ENCODE results near the gene LMX1A.

DNA sequence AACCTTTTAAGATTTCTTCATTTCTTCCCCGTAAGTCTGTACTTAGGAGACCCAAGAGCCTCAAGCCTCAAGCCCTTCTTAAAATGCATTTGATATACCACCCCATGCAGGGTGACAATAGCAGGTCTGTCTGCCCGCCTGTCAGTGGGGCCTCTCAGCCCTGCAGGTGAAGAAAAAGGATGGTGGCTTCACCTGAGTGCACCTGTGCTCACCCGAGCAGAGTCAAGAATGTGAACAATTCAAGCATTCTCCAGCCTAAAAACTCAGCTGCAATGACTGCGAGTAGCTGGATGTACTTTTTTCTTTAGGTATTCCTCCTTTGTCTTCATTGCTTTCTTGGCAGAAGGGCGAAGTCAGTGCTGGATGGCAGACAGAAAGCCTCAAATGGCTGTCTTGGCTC lies 203.3 kb downstream of the LMX1A start:
- TF ChIP-seq, protein P1, sequence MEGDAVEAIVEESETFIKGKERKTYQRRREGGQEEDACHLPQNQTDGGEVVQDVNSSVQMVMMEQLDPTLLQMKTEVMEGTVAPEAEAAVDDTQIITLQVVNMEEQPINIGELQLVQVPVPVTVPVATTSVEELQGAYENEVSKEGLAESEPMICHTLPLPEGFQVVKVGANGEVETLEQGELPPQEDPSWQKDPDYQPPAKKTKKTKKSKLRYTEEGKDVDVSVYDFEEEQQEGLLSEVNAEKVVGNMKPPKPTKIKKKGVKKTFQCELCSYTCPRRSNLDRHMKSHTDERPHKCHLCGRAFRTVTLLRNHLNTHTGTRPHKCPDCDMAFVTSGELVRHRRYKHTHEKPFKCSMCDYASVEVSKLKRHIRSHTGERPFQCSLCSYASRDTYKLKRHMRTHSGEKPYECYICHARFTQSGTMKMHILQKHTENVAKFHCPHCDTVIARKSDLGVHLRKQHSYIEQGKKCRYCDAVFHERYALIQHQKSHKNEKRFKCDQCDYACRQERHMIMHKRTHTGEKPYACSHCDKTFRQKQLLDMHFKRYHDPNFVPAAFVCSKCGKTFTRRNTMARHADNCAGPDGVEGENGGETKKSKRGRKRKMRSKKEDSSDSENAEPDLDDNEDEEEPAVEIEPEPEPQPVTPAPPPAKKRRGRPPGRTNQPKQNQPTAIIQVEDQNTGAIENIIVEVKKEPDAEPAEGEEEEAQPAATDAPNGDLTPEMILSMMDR (IDR thresholded peaks at IDR 0.05) = no peak
- TF ChIP-seq POLR2A (IDR thresholded peaks at IDR 0.05) = no peak

Measured in esophagus squamous epithelium (tissue), 4 donors.